ENCODE results near the gene KDM2A. TPM values are rescaled to one million over a fixed set of nuclear protein-coding genes. Genes with fewer than 3 reads are reported as not detected.
"Not testable (repeated sequence)": the region's sequence is repeated elsewhere in the genome, so short reads cannot be mapped to it uniquely, and the experiment has no call there.

The KDM2A gene
- total RNA-seq, 1 donor from 2014 or later: 46.4 TPM

- intact Hi-C loops (cut with DNase I): no loop called here
- no peak for DNase-seq (ENCODE audit: low spot score)
Observed at GRCh38 chr11:67211656-67212436, 92.8 kb downstream of the KDM2A start.

DNA sequence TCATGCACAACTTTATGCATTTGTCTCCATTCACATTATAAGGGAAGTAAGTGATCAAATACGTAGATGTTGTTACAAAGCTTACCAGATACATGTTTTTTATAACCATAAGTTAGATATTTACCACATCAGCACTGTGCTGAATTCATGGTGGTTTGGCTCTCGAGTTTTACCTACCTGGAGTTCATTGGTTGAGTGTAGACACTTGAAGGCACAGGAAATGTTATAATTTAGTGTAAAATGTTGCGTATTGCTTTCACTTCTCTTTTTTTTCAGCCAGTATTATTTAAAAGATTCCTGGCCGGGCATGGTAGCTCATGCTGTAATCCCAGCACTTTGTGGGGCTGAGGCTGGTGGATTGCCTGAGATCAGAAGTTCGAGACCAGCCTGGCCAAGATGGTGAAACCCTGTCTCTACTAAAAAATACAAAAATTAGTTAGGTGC, 94.1 kb downstream of the KDM2A start:
- intact Hi-C loops (cut with DNase I): no loop called here
- DNase-seq (ENCODE audit: low spot score): no peak

DNA sequence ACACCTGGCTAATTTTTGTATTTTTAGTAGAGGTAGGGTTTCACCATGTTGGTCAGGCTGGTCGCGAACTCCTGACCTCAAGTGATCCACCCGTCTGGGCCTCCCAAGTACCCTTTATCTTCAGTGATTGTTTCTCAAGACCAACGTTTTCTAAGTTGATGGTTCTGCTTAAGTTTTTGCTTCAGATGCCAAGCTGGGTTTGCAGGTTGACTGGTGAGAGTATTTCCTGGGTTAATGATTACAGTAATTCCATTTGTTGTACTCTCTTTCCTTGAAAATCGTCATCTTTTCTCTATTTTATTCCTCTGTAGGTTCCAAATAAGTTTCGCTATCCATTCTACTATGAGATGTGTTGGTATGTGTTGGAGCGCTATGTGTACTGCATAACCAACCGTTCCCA, 108.7 kb downstream of the KDM2A start:
- no peak for DNase-seq (ENCODE audit: low spot score)
- intact Hi-C loops (cut with DNase I): no loop called here

DNA sequence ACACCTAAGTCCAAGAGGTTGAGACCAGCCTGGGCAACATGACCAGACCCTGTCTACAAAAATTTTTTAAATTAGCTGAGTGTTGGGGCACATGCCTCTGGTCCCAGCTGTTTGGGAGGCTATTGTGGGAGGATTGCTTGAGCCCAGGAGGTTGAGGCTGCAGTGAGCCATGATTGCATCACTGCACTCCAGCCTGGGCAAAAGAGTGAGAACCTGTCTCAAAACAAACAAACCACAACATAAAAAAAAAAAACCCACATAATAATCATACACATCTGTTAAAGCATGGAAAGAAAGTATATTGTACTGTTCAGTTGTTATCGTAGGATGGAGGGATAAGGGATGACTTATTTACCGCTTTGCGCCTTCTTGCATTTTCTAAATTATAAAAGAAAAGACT, 111.3 kb downstream of the KDM2A start:
- intact Hi-C loops (cut with DNase I): no loop called here
- DNase-seq (ENCODE audit: low spot score): no peak

- intact Hi-C loops (cut with DNase I): no loop called here
- no peak for DNase-seq (ENCODE audit: low spot score)
Observed at GRCh38 chr11:67230886-67231285, 111.8 kb downstream of the KDM2A start.

DNA sequence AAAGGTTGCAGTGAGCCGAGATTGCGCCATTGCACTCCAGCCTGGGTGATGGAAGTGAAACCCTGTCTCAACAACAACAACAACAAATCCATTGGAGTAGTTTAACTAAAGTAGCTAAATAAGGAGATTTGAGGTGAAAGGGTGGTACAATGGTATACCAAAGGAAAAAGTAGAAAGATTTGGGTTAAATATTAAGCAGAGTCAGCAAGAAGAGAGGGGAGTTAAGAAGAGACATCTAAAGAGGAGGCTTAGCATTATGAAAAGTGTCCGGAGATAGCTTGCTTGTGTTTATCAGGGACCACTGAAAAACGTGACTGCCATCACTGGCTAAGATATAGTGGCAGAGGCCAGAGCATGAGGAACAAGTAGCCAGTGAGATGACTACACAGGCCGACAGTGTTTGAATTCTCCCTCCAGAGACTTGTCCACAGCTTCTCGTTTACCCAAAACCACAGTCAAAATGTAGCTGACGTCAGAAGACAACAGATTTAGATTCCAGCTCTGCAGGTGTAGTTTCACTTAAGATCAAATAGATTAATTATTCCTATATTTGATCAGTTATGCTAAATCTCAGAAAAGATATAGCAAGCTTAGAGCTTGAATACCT, 114.6 kb downstream of the KDM2A start:
- no peak for DNase-seq (ENCODE audit: low spot score)
- intact Hi-C loops (cut with DNase I): no loop called here

DNA sequence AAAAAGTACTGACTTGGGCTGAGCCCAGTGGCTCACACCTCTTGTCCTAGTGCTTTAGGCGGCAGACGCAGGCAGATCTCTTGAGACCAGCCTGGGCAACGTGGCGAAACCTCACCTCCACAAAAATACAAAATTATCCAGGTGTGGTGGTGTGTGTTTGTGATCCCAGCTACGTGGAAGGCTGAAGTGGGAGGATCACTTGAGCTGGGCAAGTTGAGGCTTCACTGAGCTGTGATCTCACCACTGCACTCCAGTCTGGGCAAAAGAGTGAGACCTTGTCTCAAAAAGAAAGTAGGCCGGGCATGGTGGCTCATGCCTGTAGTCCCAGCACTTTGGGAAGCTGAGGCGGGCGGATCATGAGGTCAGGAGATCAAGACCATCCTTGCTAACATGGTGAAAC, 115.5 kb downstream of the KDM2A start:
- DNase-seq (ENCODE audit: low spot score); intact Hi-C loops (cut with DNase I): not testable (repeated sequence)

GRCh38 chr11:67237574-67237973, 118.5 kb downstream of the KDM2A start:
- DNase-seq (ENCODE audit: low spot score): no peak
- intact Hi-C loops (cut with DNase I): no loop called here

- intact Hi-C loops (cut with DNase I): no loop called here
- DNase-seq (ENCODE audit: low spot score): no peak
Observed at GRCh38 chr11:67238894-67239782, 120.1 kb downstream of the KDM2A start.

DNA sequence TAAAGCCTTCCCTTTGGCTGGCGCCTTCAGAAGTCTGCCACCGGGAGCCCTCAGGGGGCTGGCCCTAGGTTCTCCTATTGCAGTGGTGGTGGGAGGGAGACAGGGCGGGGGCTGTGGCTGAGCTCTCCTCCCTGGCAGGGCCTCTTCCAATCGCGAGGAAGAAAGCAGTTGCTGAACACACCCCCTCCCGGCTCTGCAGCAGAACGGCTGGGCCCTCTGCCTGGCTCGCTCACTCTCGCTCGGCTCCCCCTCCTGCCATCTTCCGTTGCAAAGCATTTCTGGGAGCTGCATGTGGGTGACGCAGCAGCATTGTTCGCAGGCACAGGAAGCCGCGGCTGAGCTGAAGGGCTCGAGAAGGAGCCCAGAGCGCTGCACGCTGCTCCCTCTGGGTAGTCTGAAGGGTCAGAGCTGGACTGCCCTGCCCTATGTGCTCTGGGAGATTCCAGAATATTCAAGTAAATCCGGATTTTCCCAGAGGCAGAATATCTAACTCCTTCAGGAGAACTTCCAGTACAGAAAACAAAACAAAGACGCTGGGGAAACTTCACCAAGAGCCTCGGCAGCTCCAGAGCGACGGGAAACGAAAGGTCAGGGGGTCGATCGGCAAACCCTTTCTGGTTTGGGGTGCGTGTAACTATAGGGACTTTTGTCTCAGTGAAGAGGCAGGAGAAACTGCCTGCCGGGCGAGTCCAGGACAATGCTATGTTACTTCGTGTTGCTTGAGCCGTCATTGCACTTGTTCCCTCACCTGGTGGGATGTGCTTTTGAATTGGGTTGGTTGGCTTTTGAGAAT, 120.9 kb downstream of the KDM2A start:
- intact Hi-C loops (cut with DNase I): loop anchor here (5.0 kb wide), 1 partner anchor 123 kb away; the partner anchor contains the start of gene KDM2A
- peak; percentile 97 for DNase-seq (ENCODE audit: low spot score)

- no peak for DNase-seq (ENCODE audit: low spot score)
- intact Hi-C loops (cut with DNase I): loop anchor here (5.0 kb wide), 1 partner anchor 123 kb away; the partner anchor contains the start of gene KDM2A
Observed at GRCh38 chr11:67240576-67241389, 121.7 kb downstream of the KDM2A start.

- no peak for DNase-seq (ENCODE audit: low spot score)
- intact Hi-C loops (cut with DNase I): loop anchor here (5.0 kb wide), 1 partner anchor 125 kb away; the partner anchor contains the start of gene KDM2A
Observed at GRCh38 chr11:67242548-67242947, 123.5 kb downstream of the KDM2A start.

GRCh38 chr11:67243051-67243450, 124.0 kb downstream of the KDM2A start:
- no peak for DNase-seq (ENCODE audit: low spot score)
- intact Hi-C loops (cut with DNase I): loop anchor here (5.0 kb wide), 1 partner anchor 126 kb away; the partner anchor contains the start of gene KDM2A

- intact Hi-C loops (cut with DNase I): no loop called here
- DNase-seq (ENCODE audit: low spot score): no peak
Observed at GRCh38 chr11:67245046-67245445, 126.0 kb downstream of the KDM2A start.

- intact Hi-C loops (cut with DNase I): no loop called here
- no peak for DNase-seq (ENCODE audit: low spot score)
Observed at GRCh38 chr11:67247946-67248550, 129.0 kb downstream of the KDM2A start.

GRCh38 chr11:67248653-67249052, 129.6 kb downstream of the KDM2A start:
- intact Hi-C loops (cut with DNase I): no loop called here
- no peak for DNase-seq (ENCODE audit: low spot score)

DNA sequence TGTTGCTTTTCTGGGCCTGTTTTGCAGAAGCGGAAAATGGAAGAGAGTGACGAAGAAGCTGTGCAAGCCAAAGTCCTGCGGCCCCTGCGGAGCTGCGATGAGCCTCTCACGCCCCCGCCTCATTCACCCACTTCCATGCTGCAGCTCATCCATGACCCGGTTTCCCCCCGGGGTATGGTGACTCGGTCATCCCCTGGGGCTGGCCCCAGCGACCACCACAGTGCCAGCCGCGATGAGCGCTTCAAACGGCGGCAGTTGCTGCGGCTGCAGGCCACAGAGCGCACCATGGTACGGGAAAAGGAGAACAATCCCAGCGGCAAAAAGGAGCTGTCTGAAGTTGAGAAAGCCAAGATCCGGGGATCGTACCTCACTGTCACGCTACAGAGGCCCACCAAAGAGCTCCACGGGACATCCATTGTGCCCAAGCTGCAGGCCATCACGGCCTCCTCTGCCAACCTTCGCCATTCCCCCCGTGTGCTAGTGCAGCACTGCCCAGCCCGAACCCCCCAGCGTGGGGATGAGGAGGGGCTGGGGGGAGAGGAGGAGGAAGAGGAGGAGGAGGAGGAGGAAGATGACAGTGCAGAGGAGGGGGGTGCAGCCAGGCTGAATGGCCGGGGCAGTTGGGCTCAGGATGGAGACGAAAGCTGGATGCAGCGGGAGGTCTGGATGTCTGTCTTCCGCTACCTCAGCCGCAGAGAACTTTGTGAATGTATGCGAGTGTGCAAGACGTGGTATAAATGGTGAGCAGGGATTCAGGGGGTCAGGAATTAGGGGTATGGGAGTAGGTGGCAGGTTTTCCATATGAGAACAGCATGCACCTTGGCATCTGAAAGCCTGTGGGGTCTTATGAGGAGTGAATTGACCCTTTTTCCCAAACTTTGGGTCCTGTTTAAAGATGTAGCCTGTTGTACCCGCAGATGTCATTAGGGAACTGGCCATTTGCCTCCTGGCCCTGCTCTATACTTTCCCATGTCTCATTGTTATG, 131.3 kb downstream of the KDM2A start:
- no peak for DNase-seq (ENCODE audit: low spot score)

More for the DNA sequence above, 131.3 kb downstream of the KDM2A start:
- intact Hi-C loops (cut with DNase I): no loop called here
